ENCODE measurements around the gene SGK1. TPM values are rescaled to one million over a fixed set of nuclear protein-coding genes. Genes with fewer than 3 reads are reported as not detected.
"Not testable (repeated sequence)": the region's sequence is repeated elsewhere in the genome, so short reads cannot be mapped to it uniquely, and the experiment has no call there.

Gene SGK1
- total RNA-seq, 3 donors from 2014 or later (not counting 1 experiment from before 2014, with no cell fraction given) = 31.8 to 89.6 (median 33.3) TPM

GRCh38 chr6:134195985-134196384 lies 121.9 kb downstream of the SGK1 start:
- no peak for TF ChIP-seq CTCF (IDR thresholded peaks at IDR 0.05)
- ATAC-seq (no peak), DNase-seq (no peak)
- H3K4me1 Mint-ChIP-seq = peaks cover 6 to 9% of the 10 kb centered on the region in 2 donors
- H3K36me3 Mint-ChIP-seq = no peaks in the 10 kb centered on the region
- H3K27ac Mint-ChIP-seq = no peak overlapping the region
- no peaks in the 10 kb centered on the region for H3K9me3 Mint-ChIP-seq
- no peak overlapping the region for H3K4me3 Mint-ChIP-seq
- Histone ChIP-seq H3K27me3 (ENCODE audit: control insufficient read depth, insufficient read depth, low read length) (no peaks in the 10 kb centered on the region), H3K4me1 (ENCODE audit: control insufficient read depth, insufficient read depth, low read length) (peaks cover 9% of the 10 kb centered on the region), H3K27ac (ENCODE audit: low read length) (no peak overlapping the region), H3K9me3 (ENCODE audit: control insufficient read depth, insufficient read depth, low read length) (no peaks in the 10 kb centered on the region), H3K36me3 (ENCODE audit: control insufficient read depth, insufficient read depth, low read length) (no peaks in the 10 kb centered on the region), H3K4me3 (ENCODE audit: low read length) (no peak overlapping the region)
- WGBS (ENCODE audit: insufficient coverage) = 100% methylated on average over 3 of the region's 3 CpGs
- H3K27me3 Mint-ChIP-seq (ENCODE audit: low read depth in 2 of 2) = no peaks in the 10 kb centered on the region
- intact Hi-C loops (cut with micrococcal nuclease) = no loop called here

- no peaks in the 10 kb centered on the region for H3K27me3 ChIP-seq (ENCODE audit: control insufficient read depth, insufficient read depth, low read length)
- DNase-seq (no peak), ATAC-seq (no peak)
- no peaks in the 10 kb centered on the region for H3K27me3 Mint-ChIP-seq (ENCODE audit: low read depth in 2 of 2)
- intact Hi-C loops (cut with micrococcal nuclease) = no loop called here
- 67% methylated on average over 2 of the region's 3 CpGs for WGBS (ENCODE audit: insufficient coverage)
- H3K27ac ChIP-seq (ENCODE audit: low read length) = no peak overlapping the region
- H3K4me1 Mint-ChIP-seq = peaks cover 6 to 9% of the 10 kb centered on the region in 2 donors
- H3K27ac Mint-ChIP-seq = no peak overlapping the region
- no peak overlapping the region for H3K4me3 Mint-ChIP-seq
- TF ChIP-seq CTCF (IDR thresholded peaks at IDR 0.05) = no peak
- H3K36me3 ChIP-seq (ENCODE audit: control insufficient read depth, insufficient read depth, low read length) = no peaks in the 10 kb centered on the region
- H3K4me1 ChIP-seq (ENCODE audit: control insufficient read depth, insufficient read depth, low read length) = peaks cover 9% of the 10 kb centered on the region
- no peaks in the 10 kb centered on the region for H3K9me3 Mint-ChIP-seq
- no peaks in the 10 kb centered on the region for H3K36me3 Mint-ChIP-seq
- H3K9me3 ChIP-seq (ENCODE audit: control insufficient read depth, insufficient read depth, low read length) = no peaks in the 10 kb centered on the region
- no peak overlapping the region for H3K4me3 ChIP-seq (ENCODE audit: low read length)
Measured at GRCh38 chr6:134195164-134195906, 122.6 kb downstream of the SGK1 start.

- Histone ChIP-seq H3K36me3 (ENCODE audit: control insufficient read depth, insufficient read depth, low read length) (no peaks in the 10 kb centered on the region), H3K27ac (ENCODE audit: low read length) (no peak overlapping the region), H3K4me3 (ENCODE audit: low read length) (no peak overlapping the region), H3K27me3 (ENCODE audit: control insufficient read depth, insufficient read depth, low read length) (no peaks in the 10 kb centered on the region), H3K9me3 (ENCODE audit: control insufficient read depth, insufficient read depth, low read length) (no peaks in the 10 kb centered on the region), H3K4me1 (ENCODE audit: control insufficient read depth, insufficient read depth, low read length) (peaks cover 9% of the 10 kb centered on the region)
- Mint-ChIP-seq H3K36me3 (no peaks in the 10 kb centered on the region), H3K4me1 (peaks cover 6 to 9% of the 10 kb centered on the region in 2 donors), H3K9me3 (no peaks in the 10 kb centered on the region), H3K27ac (no peak overlapping the region), H3K27me3 (ENCODE audit: low read depth in 2 of 2) (no peaks in the 10 kb centered on the region), H3K4me3 (no peak overlapping the region)
- intact Hi-C loops (cut with micrococcal nuclease) = no loop called here
- TF ChIP-seq CTCF (IDR thresholded peaks at IDR 0.05) = no peak
- ATAC-seq (no peak), DNase-seq (no peak)
- WGBS (ENCODE audit: insufficient coverage) = 90% methylated on average over 6 of the region's 6 CpGs
Measured at GRCh38 chr6:134193536-134194498, 124.1 kb downstream of the SGK1 start.

- H3K9me3 Mint-ChIP-seq; intact Hi-C loops (cut with micrococcal nuclease); H3K4me3 ChIP-seq (ENCODE audit: low read length); H3K36me3 Mint-ChIP-seq; H3K36me3 ChIP-seq (ENCODE audit: control insufficient read depth, insufficient read depth, low read length); ATAC-seq; H3K4me3 Mint-ChIP-seq; H3K27me3 Mint-ChIP-seq (ENCODE audit: low read depth in 2 of 2); H3K4me1 ChIP-seq (ENCODE audit: control insufficient read depth, insufficient read depth, low read length); H3K27ac ChIP-seq (ENCODE audit: low read length); DNase-seq; H3K9me3 ChIP-seq (ENCODE audit: control insufficient read depth, insufficient read depth, low read length); H3K4me1 Mint-ChIP-seq; H3K27ac Mint-ChIP-seq; H3K27me3 ChIP-seq (ENCODE audit: control insufficient read depth, insufficient read depth, low read length): not testable (repeated sequence)
- 90% methylated on average over 8 of the region's 8 CpGs for WGBS (ENCODE audit: insufficient coverage)
Measured at GRCh38 chr6:134192609-134193008, 125.3 kb downstream of the SGK1 start.
